Neural progenitor cell (in vitro differentiated cells): ENCODE data around the gene MUL1. TPM values are rescaled to one million over a fixed set of nuclear protein-coding genes. Genes with fewer than 3 reads are reported as not detected.

ENCODE experiments used
- DNase-seq: peaks from one replicate; pipeline ENCODE4 v3.0.0-alpha.2; 2016; ENCODE audit warnings: low spot score
- H2AFZ ChIP-seq: fragments of 200-600 bp; sonication (generic); replicated peaks from 2 replicates; pipeline ENCODE4 v1.6.1; 2016; ENCODE audit warnings: antibody characterized with exemption
- H3F3A ChIP-seq: fragments of 200-600 bp; sonication (generic); 2 replicates; pipeline ENCODE4 v1.6.1; 2016; ENCODE audit warnings: antibody characterized with exemption, low read depth
- H3K27ac ChIP-seq: fragments of 200-600 bp; sonication (generic); 2 replicates; pipeline ENCODE4 v1.5.1; 2016; ENCODE audit warnings: mild to moderate bottlenecking
- H3K27me3 ChIP-seq: fragments of 200-600 bp; sonication (generic); 2 replicates; pipeline ENCODE4 v1.6.1; 2016; ENCODE audit warnings: mild to moderate bottlenecking, moderate library complexity
- H3K36me3 ChIP-seq: fragments of 200-600 bp; sonication (generic); 2 replicates; pipeline ENCODE4 v1.5.1; 2016
- H3K4me1 ChIP-seq: fragments of 200-600 bp; sonication (generic); 2 replicates; pipeline ENCODE4 v1.6.1; 2016; ENCODE audit warnings: mixed run types
- H3K4me2 ChIP-seq: fragments of 200-600 bp; sonication (generic); 2 replicates; pipeline ENCODE4 v1.6.1; 2016
- H3K4me3 ChIP-seq: fragments of 200-600 bp; sonication (generic); 2 replicates; pipeline ENCODE4 v1.5.1; 2016
- H3K79me2 ChIP-seq: fragments of 200-600 bp; sonication (generic); 2 replicates; pipeline ENCODE4 v1.6.1; 2016; ENCODE audit warnings: low read depth
- H3K9ac ChIP-seq: fragments of 200-600 bp; sonication (generic); 2 replicates; pipeline ENCODE4 v1.6.1; 2016
- H3K9me3 ChIP-seq: fragments of 200-600 bp; sonication (generic); 2 replicates; pipeline ENCODE4 v1.5.1; 2016; ENCODE audit warnings: low read depth
- H4K20me1 ChIP-seq: fragments of 200-600 bp; sonication (generic); 2 replicates; pipeline ENCODE4 v1.6.1; 2016; ENCODE audit warnings: low read depth
- H3K27ac Mint-ChIP-seq: 3 replicates; pipeline ENCODE4 v1.8.0; 2021; ENCODE audit warnings: mixed read lengths
- H3K27me3 Mint-ChIP-seq: 2 replicates; pipeline ENCODE4 v1.8.0; 2022; ENCODE audit warnings: low read depth, mild to moderate bottlenecking, inconsistent platforms, moderate library complexity, mixed read lengths; ENCODE audit not compliant: insufficient read depth
- H3K36me3 Mint-ChIP-seq: 3 replicates; pipeline ENCODE4 v1.8.0; 2021; ENCODE audit warnings: mixed read lengths
- H3K4me1 Mint-ChIP-seq: 3 replicates; pipeline ENCODE4 v1.8.0; 2021; ENCODE audit warnings: mixed read lengths
- H3K4me3 Mint-ChIP-seq: 3 replicates; pipeline ENCODE4 v1.8.0; 2021; ENCODE audit warnings: mild to moderate bottlenecking, moderate library complexity, mixed read lengths
- H3K9me3 Mint-ChIP-seq: 3 replicates; pipeline ENCODE4 v1.8.0; 2020; ENCODE audit warnings: mixed read lengths
- EZH2 ChIP-seq: fragments of 200-600 bp; sonication (generic); IDR thresholded peaks from 2 replicates; pipeline ENCODE4 v1.6.1; 2017; ENCODE audit warnings: antibody characterized with exemption, mild to moderate bottlenecking, moderate library complexity
- EZH2phosphoT487 ChIP-seq: fragments of 200-600 bp; sonication (generic); IDR thresholded peaks from 2 replicates; pipeline ENCODE4 v1.6.1; 2017; ENCODE audit warnings: antibody characterized with exemption
- total RNA-seq: library from RNA; depleted of rRNA; stranded (reverse); fragments of >200 nt; gene quantifications from 2 replicates; pipeline ENCODE4 v1.2.3, GENCODE V29; 2015; ENCODE audit warnings: low replicate concordance
- TF ChIP-seq, protein P1 (sequence below): fragments of 200-600 bp; sonication (generic); IDR thresholded peaks from 2 replicates; pipeline ENCODE4 v1.5.1; 2017; ENCODE audit warnings: antibody characterized with exemption, mild to moderate bottlenecking

MUL1 gene
- total RNA-seq, 1 donor from 2014 or later = 6.7 TPM

DNA sequence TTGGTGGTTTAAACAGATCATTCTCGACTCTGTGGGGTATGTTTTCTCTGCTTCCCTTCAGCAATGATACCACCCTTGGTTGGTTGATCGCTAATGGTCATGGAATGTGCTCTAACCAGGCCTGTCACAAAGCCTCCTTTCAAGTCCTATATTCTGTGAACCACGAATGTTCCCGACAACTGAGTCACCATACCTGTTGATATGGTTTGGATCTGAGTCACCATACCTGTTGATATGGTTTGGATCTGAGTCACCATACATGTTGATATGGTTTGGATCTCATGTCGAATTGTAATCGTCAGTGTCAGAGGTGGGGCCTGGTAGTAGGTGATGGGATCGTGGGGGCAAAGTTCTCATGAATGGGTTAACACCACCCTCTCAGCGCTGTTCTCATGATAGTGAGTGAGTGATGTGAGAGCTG, 11.7 kb downstream of the MUL1 start:
- H3K4me2 ChIP-seq = no peak overlapping the region
- TF ChIP-seq EZH2phosphoT487 = no peak
- no peak for TF ChIP-seq EZH2
- TF ChIP-seq, protein P1, sequence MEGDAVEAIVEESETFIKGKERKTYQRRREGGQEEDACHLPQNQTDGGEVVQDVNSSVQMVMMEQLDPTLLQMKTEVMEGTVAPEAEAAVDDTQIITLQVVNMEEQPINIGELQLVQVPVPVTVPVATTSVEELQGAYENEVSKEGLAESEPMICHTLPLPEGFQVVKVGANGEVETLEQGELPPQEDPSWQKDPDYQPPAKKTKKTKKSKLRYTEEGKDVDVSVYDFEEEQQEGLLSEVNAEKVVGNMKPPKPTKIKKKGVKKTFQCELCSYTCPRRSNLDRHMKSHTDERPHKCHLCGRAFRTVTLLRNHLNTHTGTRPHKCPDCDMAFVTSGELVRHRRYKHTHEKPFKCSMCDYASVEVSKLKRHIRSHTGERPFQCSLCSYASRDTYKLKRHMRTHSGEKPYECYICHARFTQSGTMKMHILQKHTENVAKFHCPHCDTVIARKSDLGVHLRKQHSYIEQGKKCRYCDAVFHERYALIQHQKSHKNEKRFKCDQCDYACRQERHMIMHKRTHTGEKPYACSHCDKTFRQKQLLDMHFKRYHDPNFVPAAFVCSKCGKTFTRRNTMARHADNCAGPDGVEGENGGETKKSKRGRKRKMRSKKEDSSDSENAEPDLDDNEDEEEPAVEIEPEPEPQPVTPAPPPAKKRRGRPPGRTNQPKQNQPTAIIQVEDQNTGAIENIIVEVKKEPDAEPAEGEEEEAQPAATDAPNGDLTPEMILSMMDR = no peak
- peaks cover 4% of the 10 kb centered on the region for H3K27me3 ChIP-seq
- no peak overlapping the region for H3K27ac ChIP-seq
- H2AFZ ChIP-seq = no peak overlapping the region
- Mint-ChIP-seq H3K36me3 (peaks cover 4% of the 10 kb centered on the region), H3K27me3 (peaks cover 6% of the 10 kb centered on the region), H3K4me1 (peaks cover 5% of the 10 kb centered on the region), H3K4me3 (no peak overlapping the region), H3K9me3 (no peaks in the 10 kb centered on the region), H3K27ac (no peak overlapping the region)
- H3K9me3 ChIP-seq = no peaks in the 10 kb centered on the region
- no peak overlapping the region for H3K9ac ChIP-seq
- H3K4me3 ChIP-seq = no peak overlapping the region
- no peaks in the 10 kb centered on the region for H3K79me2 ChIP-seq
- no peaks in the 10 kb centered on the region for H4K20me1 ChIP-seq
- no peaks in the 10 kb centered on the region for H3F3A ChIP-seq
- no peaks in the 10 kb centered on the region for H3K4me1 ChIP-seq
- no peak for DNase-seq
- no peaks in the 10 kb centered on the region for H3K36me3 ChIP-seq

DNA sequence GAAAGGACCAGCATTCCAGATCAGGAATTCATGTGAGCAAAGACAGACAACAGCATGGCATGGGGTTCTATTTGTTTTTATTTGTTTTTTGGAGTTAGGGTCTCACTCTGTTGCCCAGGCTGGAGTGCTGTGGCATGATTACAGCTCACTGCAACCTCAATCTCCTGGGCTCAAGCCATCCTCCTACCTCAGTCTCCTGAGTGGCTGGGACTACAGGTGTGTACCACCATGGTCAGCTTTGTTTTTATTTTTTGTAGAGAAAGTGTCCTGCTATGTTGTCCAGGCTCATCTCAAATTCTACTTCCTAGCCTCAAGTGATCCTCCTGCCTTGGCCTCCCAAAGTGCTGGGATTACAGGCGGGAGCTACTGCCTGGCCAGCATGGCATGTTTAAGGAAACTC, 12.3 kb downstream of the MUL1 start:
- no peaks in the 10 kb centered on the region for H3K4me1 ChIP-seq
- Mint-ChIP-seq H3K27ac (no peak overlapping the region), H3K9me3 (no peaks in the 10 kb centered on the region), H3K36me3 (peaks cover 4% of the 10 kb centered on the region), H3K4me3 (no peak overlapping the region), H3K4me1 (peaks cover 5% of the 10 kb centered on the region), H3K27me3 (peaks cover 6% of the 10 kb centered on the region)
- no peak overlapping the region for H2AFZ ChIP-seq
- H3K27ac ChIP-seq = no peak overlapping the region
- peaks cover 10% of the 10 kb centered on the region for H3K27me3 ChIP-seq
- TF ChIP-seq, protein P1 = no peak
- TF ChIP-seq EZH2 (no peak), EZH2phosphoT487 (no peak)
- H4K20me1 ChIP-seq = no peaks in the 10 kb centered on the region
- no peak for DNase-seq
- no peaks in the 10 kb centered on the region for H3K36me3 ChIP-seq
- no peaks in the 10 kb centered on the region for H3K79me2 ChIP-seq
- H3K9ac ChIP-seq = no peak overlapping the region
- H3K4me2 ChIP-seq = no peak overlapping the region
- H3K9me3 ChIP-seq = no peaks in the 10 kb centered on the region
- H3F3A ChIP-seq = no peaks in the 10 kb centered on the region
- H3K4me3 ChIP-seq = no peak overlapping the region

- no peak overlapping the region for H3K4me3 Mint-ChIP-seq
- Histone ChIP-seq H3K79me2 (no peaks in the 10 kb centered on the region), H3K27me3 (peaks cover 18% of the 10 kb centered on the region), H3K4me1 (no peaks in the 10 kb centered on the region), H3K9me3 (no peaks in the 10 kb centered on the region), H2AFZ (no peak overlapping the region), H4K20me1 (no peaks in the 10 kb centered on the region), H3K4me2 (peak overlapping the region; percentile 63), H3K9ac (no peak overlapping the region), H3K27ac (no peak overlapping the region), H3K36me3 (no peaks in the 10 kb centered on the region), H3F3A (no peaks in the 10 kb centered on the region), H3K4me3 (no peak overlapping the region)
- H3K27me3 Mint-ChIP-seq = peaks cover 6% of the 10 kb centered on the region
- no peak for DNase-seq
- H3K36me3 Mint-ChIP-seq = no peaks in the 10 kb centered on the region
- H3K4me1 Mint-ChIP-seq = peaks cover 5% of the 10 kb centered on the region
- TF ChIP-seq EZH2phosphoT487 = no peak
- TF ChIP-seq, protein P1 = no peak
- TF ChIP-seq EZH2 = no peak
- H3K9me3 Mint-ChIP-seq = no peaks in the 10 kb centered on the region
- no peak overlapping the region for H3K27ac Mint-ChIP-seq
Observed at GRCh38 chr1:20494609-20495311, 13.2 kb downstream of the MUL1 start.
